GM12878 (cell line): ENCODE data around the gene GNRHR. TPM values are rescaled to one million over a fixed set of nuclear protein-coding genes. Genes with fewer than 3 reads are reported as not detected.

ENCODE experiments used
- ATAC-seq: fragments of 200-7000 bp; cut with Tn5 transposase; 3 replicates; pipeline ENCODE4 v1.9.1; 2020; ENCODE audit warnings: mild to moderate bottlenecking, moderate library complexity
- BruUV-seq: library from RNA; stranded (reverse); fragments of 400-500 nt; replicated peaks from 2 replicates; lab custom pipeline; 2021; lab: Mats Ljungman, UMichigan
- CTCF ChIA-PET: fragments of 300-600 bp; sonication (Branson Sonifier 250); formaldehyde crosslinking; extraction: SDS; loops from one replicate; lab custom pipeline; 2021; ENCODE audit warnings: inconsistent platforms; lab: Yijun Ruan, JAX
- POLR2A ChIA-PET: fragments of 350-600 bp; formaldehyde crosslinking; extraction: SDS; loops from one replicate; lab custom pipeline; 2021; ENCODE audit warnings: inconsistent platforms; lab: Charles Lee
- RAD21 ChIA-PET: fragments of 300-600 bp; sonication (Branson Sonifier 250); formaldehyde crosslinking; loops from one replicate; lab custom pipeline; 2023; ENCODE audit warnings: antibody characterized with exemption; ENCODE audit not compliant: unreplicated experiment; lab: Charles Lee
- SMC1A ChIA-PET: fragments of 300-600 bp; sonication (Branson Sonifier 250); formaldehyde crosslinking; loops from one replicate; lab custom pipeline; 2023; ENCODE audit not compliant: unreplicated experiment, uncharacterized antibody; lab: Charles Lee
- DNase-seq: peaks from one replicate; pipeline ENCODE4 v3.0.0-alpha.2; 2011; ENCODE audit warnings: low read depth, low spot score
- FAIRE-seq: peaks from 3 replicates; lab custom pipeline; 2011; peaks lifted over from hg19 to GRCh38; lab: Jason Lieb, UNC
- H2AFZ ChIP-seq: 2 replicates; pipeline ENCODE4 v1.6.0; 2011; ENCODE audit warnings: low read depth, low read length, control low read depth; ENCODE audit not compliant: control insufficient read depth
- H3K27ac ChIP-seq: 2 replicates; pipeline ENCODE4 v1.5.1; 2011; ENCODE audit warnings: control low read depth; ENCODE audit not compliant: control insufficient read depth, insufficient read depth
- H3K27me3 ChIP-seq, 2 experiments: replicated peaks in 1 of 2; 2 replicates each; pipeline versions ENCODE4 v1.6.0 to v1.6.1; 2011; ENCODE audit warnings: low read length in 1 of 2; ENCODE audit not compliant: control insufficient read depth in 2 of 2, insufficient read depth in 2 of 2
- H3K36me3 ChIP-seq, 2 experiments: 2 replicates each; pipeline ENCODE4 v1.5.1; 2011; ENCODE audit warnings: low read length in 1 of 2; ENCODE audit not compliant: control insufficient read depth in 2 of 2, insufficient read depth in 2 of 2
- H3K4me1 ChIP-seq: 2 replicates; pipeline ENCODE4 v1.6.1; 2011; ENCODE audit warnings: mild to moderate bottlenecking, low read length, moderate library complexity, mixed read lengths; ENCODE audit not compliant: control insufficient read depth, insufficient read depth
- H3K4me2 ChIP-seq: 2 replicates; pipeline ENCODE4 v1.6.0; 2011; ENCODE audit warnings: control low read depth; ENCODE audit not compliant: control insufficient read depth, insufficient read depth
- H3K4me3 ChIP-seq: fragments of 200-600 bp; sonication (generic); 2 replicates; pipeline ENCODE4 v1.5.1; 2016
- H3K79me2 ChIP-seq: 2 replicates; pipeline ENCODE4 v1.6.0; 2011; ENCODE audit warnings: low read length; ENCODE audit not compliant: control insufficient read depth, insufficient read depth
- H3K9ac ChIP-seq: 2 replicates; pipeline ENCODE4 v1.8.0; 2011; ENCODE audit warnings: low read length, control low read depth, mixed read lengths; ENCODE audit not compliant: control insufficient read depth, insufficient read depth
- H3K9me3 ChIP-seq: replicated peaks from 3 replicates; pipeline ENCODE4 v1.5.1; 2011; ENCODE audit warnings: mild to moderate bottlenecking, low read length; ENCODE audit not compliant: control insufficient read depth, insufficient read depth
- H4K20me1 ChIP-seq: 2 replicates; pipeline ENCODE4 v1.6.0; 2011; ENCODE audit not compliant: control insufficient read depth, insufficient read depth
- RUNX3 ChIP-seq: IDR thresholded peaks from 2 replicates; pipeline ENCODE4 v1.6.1; 2012; ENCODE audit warnings: low read length, inconsistent platforms
- TCF12 ChIP-seq: IDR thresholded peaks from 2 replicates; pipeline ENCODE4 v1.6.1; 2011; ENCODE audit warnings: low read depth, mild to moderate bottlenecking, low read length
- WGBS: methylation state at CpG from one replicate; pipeline ENCODE4 v1.1.6; 2016; ENCODE audit warnings: low lambda C conversion rate; ENCODE audit not compliant: insufficient replicate concordance, insufficient coverage; ENCODE audit errors: missing lambda C conversion rate; 5-methylcytosine and 5-hydroxymethylcytosine counted together
- in situ Hi-C: fragments of 300-500 bp; cut with MboI; formaldehyde crosslinking; loops from 9 replicates; pipeline ENCODE4 v1.14.3; 2018; ENCODE audit warnings: mixed read lengths
- intact Hi-C: fragments of 100-400 bp; cut with micrococcal nuclease; formaldehyde crosslinking; loops from one replicate; pipeline ENCODE4 v1.14.2; 2022; ENCODE audit not compliant: unreplicated experiment
- polyA plus RNA-seq, 11 experiments: library from polyadenylated mRNA; depleted of rRNA in 4 of 11; unstranded in 6 of 11; stranded (reverse) in 5 of 11; fragments of >200 nt; fragmentation: Nextera tagmentation in 4 of 11; fragmentation: Illumina TruSeq in 1 of 11; extraction: Ambion mirVana in 4 of 11; extraction: Trizol in 1 of 11; gene quantifications; 1 replicate in 1 of 11; 2 replicates in 10 of 11; pipeline versions ENCODE4 v1.2.1 to v1.2.3, GENCODE V29; 2011 to 2016; ENCODE audit warnings: inconsistent platforms in 2 of 11, missing spikeins in 2 of 11, low read depth in 1 of 11
- total RNA-seq, 4 experiments: library from RNA; depleted of rRNA in 3 of 4; stranded (reverse); fragments of >200 nt in 3 of 4; fragmentation: Illumina TruSeq in 1 of 4; extraction: Trizol in 1 of 4; gene quantifications; 2 replicates each; pipeline versions ENCODE4 v1.2.1 to v1.2.3, GENCODE V29; 2013 to 2021
- TF ChIP-seq, protein P1 (sequence below): fragments of 150-350 bp; IDR thresholded peaks from 2 replicates; pipeline ENCODE4 v1.6.1; 2014; ENCODE audit warnings: mild to moderate bottlenecking, low read depth, low read length

GNRHR gene
- total and polyA plus RNA-seq, 10 of the 15 experiments (the other 5 are each of a cell fraction or from before 2014, with no cell fraction given), result 0.02 to 0.12 (median 0.08) TPM; not detected in 7

DNA sequence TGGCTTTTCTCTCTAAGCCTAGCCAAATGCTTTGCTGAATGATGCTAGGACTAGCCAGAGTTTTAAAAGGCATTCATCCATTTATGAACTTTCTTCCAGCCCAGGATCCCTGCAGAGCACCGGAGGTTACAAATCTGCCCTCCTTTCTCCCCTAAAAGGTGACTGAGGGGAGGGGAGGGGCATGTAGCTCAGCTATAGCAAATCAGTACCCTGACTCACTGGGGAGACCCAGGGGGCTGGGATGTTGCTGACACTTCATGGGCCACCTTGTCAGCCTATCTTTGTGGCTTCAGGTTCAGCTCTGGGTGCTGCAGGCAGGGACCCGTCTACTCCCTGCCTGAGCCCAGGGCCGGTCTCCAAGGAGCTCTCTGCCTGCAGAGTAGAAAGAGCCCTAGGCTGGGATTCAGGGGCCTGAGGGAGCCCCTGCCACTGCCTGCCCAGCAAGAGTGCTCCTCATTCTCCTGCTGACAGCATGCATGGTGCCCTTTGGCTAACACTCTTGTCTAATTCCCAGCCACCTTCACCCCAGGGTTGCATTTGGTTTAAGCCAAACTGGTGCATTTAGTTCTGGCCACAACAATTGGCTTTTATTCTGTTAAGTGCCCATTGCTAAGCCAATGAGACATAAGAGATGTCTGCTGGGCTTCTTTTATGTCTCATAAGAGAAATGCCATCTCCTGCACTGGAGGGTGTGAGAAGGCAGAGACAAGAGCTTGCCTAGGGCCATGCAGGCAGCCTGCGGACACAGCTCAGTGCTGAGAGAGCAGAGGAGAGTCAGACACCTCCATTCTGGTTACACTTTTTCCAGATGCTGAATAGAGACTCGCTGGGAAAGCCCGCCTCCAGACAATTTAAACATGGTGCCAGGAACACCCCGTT lies 41.3 kb downstream of the GNRHR start (continued):
- TF ChIP-seq, protein P1, sequence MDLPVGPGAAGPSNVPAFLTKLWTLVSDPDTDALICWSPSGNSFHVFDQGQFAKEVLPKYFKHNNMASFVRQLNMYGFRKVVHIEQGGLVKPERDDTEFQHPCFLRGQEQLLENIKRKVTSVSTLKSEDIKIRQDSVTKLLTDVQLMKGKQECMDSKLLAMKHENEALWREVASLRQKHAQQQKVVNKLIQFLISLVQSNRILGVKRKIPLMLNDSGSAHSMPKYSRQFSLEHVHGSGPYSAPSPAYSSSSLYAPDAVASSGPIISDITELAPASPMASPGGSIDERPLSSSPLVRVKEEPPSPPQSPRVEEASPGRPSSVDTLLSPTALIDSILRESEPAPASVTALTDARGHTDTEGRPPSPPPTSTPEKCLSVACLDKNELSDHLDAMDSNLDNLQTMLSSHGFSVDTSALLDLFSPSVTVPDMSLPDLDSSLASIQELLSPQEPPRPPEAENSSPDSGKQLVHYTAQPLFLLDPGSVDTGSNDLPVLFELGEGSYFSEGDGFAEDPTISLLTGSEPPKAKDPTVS, result no peak

GRCh38 chr4:67712000-67712625 lies 42.1 kb downstream of the GNRHR start:
- no peaks in the 10 kb centered on the region; a peak in 1 of 4 replicates for H3K36me3 ChIP-seq
- intact Hi-C loops (no loop called here), in situ Hi-C loops (no loop called here)
- H3K79me2 ChIP-seq, result peaks cover 3% of the 10 kb centered on the region
- H3K9me3 ChIP-seq, result peaks cover 2% of the 10 kb centered on the region; the same call in 2 of the 3 replicates
- ATAC-seq (no peak), DNase-seq (no peak), FAIRE-seq (no peak)
- H3K4me3 ChIP-seq, result no peak overlapping the region
- H3K4me1 ChIP-seq, result no peaks in the 10 kb centered on the region
- ChIA-PET SMC1A (interaction anchor here (1.6 kb wide), 1 partner anchor 37 kb away, joined by 3 read pairs; no protein-coding TSS in a partner anchor), POLR2A (no interaction called here), CTCF (interaction anchor here (1.2 kb wide), 1 partner anchor 11 kb away, joined by 3 read pairs; no protein-coding TSS in a partner anchor), RAD21 (no interaction called here)
- no peaks in the 10 kb centered on the region for H4K20me1 ChIP-seq
- H3K27me3 ChIP-seq, result no peaks in the 10 kb centered on the region
- no peak overlapping the region for H3K27ac ChIP-seq
- no peak overlapping the region for H3K9ac ChIP-seq
- H2AFZ ChIP-seq, result no peak overlapping the region
- TF ChIP-seq TCF12 (no peak), RUNX3 (no peak)
- WGBS, result 78% methylated on average over 3 of the region's 3 CpGs
- H3K4me2 ChIP-seq, result no peak overlapping the region
- BruUV-seq, result no TSS peak
